ENCODE measurements around the gene CPNE4. TPM values are rescaled to one million over a fixed set of nuclear protein-coding genes. Genes with fewer than 3 reads are reported as not detected.
"Not testable (repeated sequence)": the region's sequence is repeated elsewhere in the genome, so short reads cannot be mapped to it uniquely, and the experiment has no call there.

Gene CPNE4
- polyA plus RNA-seq = under 1 TPM; 0.01 to 0.46 (median 0.34) TPM

DNA sequence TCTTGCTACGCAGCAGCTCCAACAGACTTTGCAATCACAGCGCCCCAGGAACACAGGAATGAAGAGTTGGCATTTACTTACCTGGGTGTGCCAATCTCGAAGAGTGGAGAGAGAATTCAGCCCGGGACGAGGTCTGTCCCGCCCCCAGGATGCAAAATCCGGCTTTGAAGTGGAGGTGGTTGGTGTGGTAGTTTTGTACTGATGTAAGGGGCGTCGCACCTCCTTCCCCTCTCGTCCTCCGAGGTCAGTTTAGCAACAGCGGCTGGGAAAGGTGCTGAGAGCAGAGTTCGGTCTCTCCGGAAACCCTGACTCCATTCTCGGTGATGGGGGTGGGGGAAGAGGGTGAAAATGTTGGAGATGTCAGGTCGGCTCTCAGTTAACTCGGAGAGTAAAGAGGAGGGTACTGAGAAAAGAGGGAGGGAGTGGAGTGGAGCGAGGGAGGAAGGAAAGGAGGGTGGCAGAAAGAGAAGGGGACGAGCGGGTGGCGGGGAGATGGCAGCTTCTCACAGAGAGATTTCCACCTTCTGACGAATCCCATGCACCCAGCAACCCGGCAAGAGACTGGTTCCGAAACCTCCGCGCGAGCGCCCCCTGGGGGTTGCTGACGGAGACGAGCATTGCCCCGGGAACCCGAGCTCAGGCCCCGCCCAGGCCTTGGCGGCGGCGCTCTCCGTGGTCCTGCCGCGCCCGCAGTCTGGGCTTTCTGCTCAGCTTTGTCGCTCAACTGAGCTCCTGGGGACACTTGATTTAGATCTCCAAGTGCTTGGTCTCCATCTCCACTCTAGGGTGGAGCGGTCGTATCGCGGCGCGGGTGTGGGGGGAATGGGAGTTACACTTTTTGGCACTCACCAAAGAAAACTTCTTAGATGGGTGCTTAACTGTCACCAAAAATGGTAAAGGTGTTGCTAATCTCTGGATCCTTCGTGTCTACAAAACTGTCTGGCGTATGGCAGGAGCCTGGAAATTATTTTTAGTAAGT lies at the start of gene CPNE4:
Gene CPNE4, minus strand, starts transcription at position 529 of the 979 bp plus-strand sequence.
- WGBS, 3 donors = 5 to 6% (median 5%) methylated on average over 49 of the region's 49 CpGs
- no peak within 1 kb of the TSS for H3K27ac ChIP-seq (ENCODE audit: low read depth, low read length)

- H3K27ac ChIP-seq (ENCODE audit: low read depth, low read length) = no peak overlapping the region
- WGBS, 3 donors = 62 to 73% (median 71%) methylated on average over 6 of the region's 6 CpGs
Measured at GRCh38 chr3:132083583-132084279, 48.9 kb upstream of the CPNE4 start.

DNA sequence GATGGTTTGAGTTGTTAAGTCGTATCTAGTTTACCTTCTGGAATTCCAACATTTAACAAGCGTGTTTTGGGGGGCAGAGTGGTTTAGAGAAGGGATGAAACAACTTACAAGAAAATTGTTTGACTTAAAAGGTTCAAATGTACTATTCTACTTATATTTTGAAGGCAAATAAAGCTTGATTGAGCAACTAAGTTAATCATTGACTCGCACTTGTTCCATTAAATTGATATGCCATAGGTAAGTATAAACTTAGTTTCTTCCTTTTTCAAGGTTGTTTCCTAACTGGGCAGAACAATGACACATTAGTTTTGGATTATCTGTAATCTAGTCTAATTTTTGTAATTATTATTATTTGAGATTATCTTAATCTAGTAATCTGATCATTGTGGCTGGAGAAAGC lies 48.3 kb upstream of the CPNE4 start:
- WGBS, 3 donors = 70 to 82% (median 76%) methylated on average over 3 of the region's 3 CpGs
- H3K27ac ChIP-seq (ENCODE audit: low read depth, low read length) = no peak overlapping the region

- WGBS, 3 donors = 38 to 53% (median 52%) methylated on average over 1 of the region's 1 CpG
- H3K27ac ChIP-seq (ENCODE audit: low read depth, low read length) = no peak overlapping the region
Measured at GRCh38 chr3:132079147-132079546, 44.3 kb upstream of the CPNE4 start.

DNA sequence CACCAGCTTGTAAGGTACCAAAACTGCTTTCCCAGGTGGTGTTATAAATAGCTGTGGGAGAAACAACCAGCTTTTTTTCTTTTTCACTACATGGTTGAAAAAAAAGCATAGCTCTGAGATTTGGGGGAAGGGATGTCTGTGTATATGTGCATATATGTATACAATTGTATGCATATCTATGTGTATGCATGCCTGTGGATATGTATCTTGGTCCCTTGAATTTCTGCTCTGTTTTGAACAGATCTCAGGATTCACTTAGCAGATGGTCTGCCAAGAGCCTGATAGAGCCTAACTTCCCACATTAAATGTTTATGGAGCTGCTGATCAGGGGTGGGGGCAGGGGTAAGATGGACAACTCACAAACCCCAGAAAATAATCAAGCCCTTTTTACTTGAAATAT lies 39.0 kb upstream of the CPNE4 start:
- no peak overlapping the region for H3K27ac ChIP-seq (ENCODE audit: low read depth, low read length)

- no peak overlapping the region for H3K27ac ChIP-seq (ENCODE audit: low read depth, low read length)
Measured at GRCh38 chr3:132071043-132071442, 36.2 kb upstream of the CPNE4 start.

- no peak overlapping the region for H3K27ac ChIP-seq (ENCODE audit: low read depth, low read length)
- 7 to 25% (median 17%) methylated on average over 4 of the region's 4 CpGs for WGBS, 3 donors
Measured at GRCh38 chr3:132064114-132064513, 29.3 kb upstream of the CPNE4 start.

- H3K27ac ChIP-seq (ENCODE audit: low read depth, low read length) = no peak overlapping the region
- 74 to 86% (median 85%) methylated on average over 4 of the region's 4 CpGs for WGBS, 3 donors
Measured at GRCh38 chr3:132062535-132062934, 27.7 kb upstream of the CPNE4 start.

DNA sequence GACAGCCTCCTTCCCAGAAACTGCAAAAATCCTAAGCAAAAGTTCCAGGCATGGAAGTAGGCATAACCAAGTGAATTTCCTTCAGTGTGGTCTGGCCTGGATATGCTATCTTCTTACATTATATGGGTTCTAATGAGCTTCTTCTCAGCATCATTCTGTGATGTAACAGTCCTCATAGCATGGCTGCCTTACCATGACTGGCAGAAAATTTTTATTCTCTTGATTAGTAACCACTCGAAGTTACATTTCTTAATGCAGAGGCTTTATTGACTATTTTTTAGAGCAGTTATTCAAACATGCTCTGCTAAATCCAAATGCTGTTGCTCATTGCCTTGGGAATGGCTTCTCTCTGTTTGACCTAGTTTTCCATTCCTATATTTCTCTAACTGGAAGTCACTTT lies 21.1 kb upstream of the CPNE4 start:
- H3K27ac ChIP-seq (ENCODE audit: low read depth, low read length) = no peak overlapping the region
- 81 to 88% (median 82%) methylated on average over 1 of the region's 1 CpG for WGBS, 3 donors

- WGBS, 3 donors = 61 to 80% (median 76%) methylated on average over 1 of the region's 1 CpG
Measured at GRCh38 chr3:132047209-132047608, 12.4 kb upstream of the CPNE4 start.

DNA sequence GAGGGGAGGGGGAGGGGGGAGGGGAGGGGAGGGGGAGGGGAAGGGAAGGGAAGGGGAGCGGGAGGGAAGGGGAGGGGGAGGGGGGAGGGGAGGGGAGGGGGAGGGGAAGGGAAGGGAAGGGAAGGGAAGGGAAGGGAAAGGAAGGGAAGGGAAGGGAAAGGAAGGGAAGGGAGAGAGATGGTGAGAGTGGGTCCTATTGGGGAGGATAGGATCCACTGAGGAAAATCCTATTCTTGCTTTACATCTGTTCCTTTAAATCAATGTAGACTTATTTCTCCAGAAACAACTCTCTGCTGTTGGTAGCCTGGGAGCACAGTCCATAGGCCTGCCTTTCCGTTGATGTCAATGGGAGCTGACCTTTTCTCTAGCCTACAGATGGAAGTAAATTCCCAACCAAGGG lies 10.1 kb upstream of the CPNE4 start:
- WGBS, 3 donors = 58 to 83% (median 81%) methylated on average over 1 of the region's 2 CpGs
- H3K27ac ChIP-seq (ENCODE audit: low read depth, low read length) = not testable (repeated sequence)

More at GRCh38 chr3:132047209-132047608, 12.4 kb upstream of the CPNE4 start:
- H3K27ac ChIP-seq (ENCODE audit: low read depth, low read length) = no peak overlapping the region

DNA sequence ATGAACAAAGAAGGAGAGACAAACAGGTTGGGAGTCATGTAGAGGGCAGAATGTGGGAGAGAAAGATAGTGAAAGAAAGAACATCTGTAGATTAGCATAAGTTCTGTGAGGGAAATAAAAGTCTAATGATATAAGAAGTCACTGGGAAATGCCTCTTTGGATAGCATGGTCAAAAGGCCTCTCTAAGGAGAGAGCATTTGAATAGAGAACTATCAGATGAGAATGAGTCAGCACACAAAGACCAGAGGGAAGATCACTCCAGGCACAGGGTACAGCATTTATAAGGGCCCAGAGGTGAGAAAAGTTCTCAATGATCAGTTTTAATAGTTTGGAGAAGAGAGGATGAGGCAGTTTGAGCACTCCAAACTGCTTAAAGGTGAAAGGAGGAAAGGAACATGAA lies 7.9 kb upstream of the CPNE4 start:
- H3K27ac ChIP-seq (ENCODE audit: low read depth, low read length) = no peak overlapping the region

DNA sequence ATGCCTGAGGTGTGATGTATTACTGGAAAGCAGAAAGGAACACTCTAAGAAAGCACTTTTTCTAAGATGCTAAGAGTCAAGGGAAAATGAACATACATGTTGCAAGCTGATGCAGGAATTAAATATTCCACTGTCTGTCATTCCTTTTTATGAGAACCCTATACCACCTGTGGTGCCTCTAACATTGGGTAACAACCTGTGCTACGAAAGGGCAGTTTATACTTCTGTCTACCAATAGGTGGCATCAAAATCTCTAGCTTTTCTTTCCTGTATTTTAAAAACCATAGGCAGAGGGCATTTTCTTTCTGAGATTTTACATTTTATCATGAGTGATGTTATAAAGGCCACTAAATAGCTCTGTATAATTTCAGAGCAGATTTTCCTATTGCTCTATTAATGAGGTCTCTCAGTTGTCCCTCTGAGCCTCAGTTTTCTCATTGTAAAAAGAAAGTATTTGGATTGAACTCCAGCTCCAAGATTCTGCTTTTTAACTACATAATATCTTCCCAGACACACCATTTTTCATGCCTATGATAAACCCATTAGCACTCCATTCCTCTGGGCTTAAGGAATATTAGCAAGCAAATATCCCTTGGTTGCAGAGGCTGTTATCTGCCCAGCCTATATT lies 3.5 kb upstream of the CPNE4 start:
- 0 to 6% (median 0%) methylated on average over 1 of the region's 1 CpG for WGBS, 3 donors
- no peak overlapping the region for H3K27ac ChIP-seq (ENCODE audit: low read depth, low read length)

- WGBS, 3 donors = 41 to 55% (median 52%) methylated on average over 3 of the region's 3 CpGs
- no peak overlapping the region for H3K27ac ChIP-seq (ENCODE audit: low read depth, low read length)
Measured at GRCh38 chr3:132037581-132037980, 2.8 kb upstream of the CPNE4 start.

GRCh38 chr3:132037056-132037455 lies 2.2 kb upstream of the CPNE4 start:
- WGBS, 3 donors = 51 to 54% (median 54%) methylated on average over 3 of the region's 3 CpGs
- no peak overlapping the region for H3K27ac ChIP-seq (ENCODE audit: low read depth, low read length)

- 1 to 13% (median 4%) methylated on average over 14 of the region's 14 CpGs for WGBS, 3 donors
- no peak overlapping the region for H3K27ac ChIP-seq (ENCODE audit: low read depth, low read length)
Measured at GRCh38 chr3:132034097-132034485, 723 bp downstream of the CPNE4 start.

DNA sequence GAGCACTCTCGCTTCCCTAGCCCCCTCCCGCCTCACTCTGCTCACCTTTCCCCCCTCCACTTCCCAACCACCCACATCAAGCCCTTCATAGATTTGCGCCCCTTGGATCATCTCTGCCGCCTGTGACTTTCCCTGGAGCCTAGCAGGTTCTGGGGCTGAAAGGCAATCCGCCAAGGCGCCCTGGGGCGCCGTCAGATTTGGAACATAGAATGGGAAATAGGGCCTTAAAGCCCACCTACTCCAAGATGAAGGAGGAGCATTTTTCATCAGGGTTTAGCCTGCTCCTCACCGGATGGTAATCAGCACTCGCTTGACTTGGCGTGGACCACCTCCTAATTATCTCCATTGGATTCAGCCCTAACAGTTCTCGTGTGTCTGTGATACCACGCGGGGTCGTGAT lies 1.3 kb downstream of the CPNE4 start:
- no peak overlapping the region for H3K27ac ChIP-seq (ENCODE audit: low read depth, low read length)

GRCh38 chr3:132032959-132033358 lies 1.9 kb downstream of the CPNE4 start:
- H3K27ac ChIP-seq (ENCODE audit: low read depth, low read length) = no peak overlapping the region
- WGBS, 3 donors = 75 to 82% (median 77%) methylated on average over 8 of the region's 8 CpGs

More for the DNA sequence above, 1.3 kb downstream of the CPNE4 start:
- WGBS, 3 donors = 12 to 24% (median 22%) methylated on average over 14 to 15 of the region's 15 CpGs

GRCh38 chr3:132029182-132029902 lies 5.5 kb downstream of the CPNE4 start:
- WGBS, 3 donors = 23 to 26% (median 23%) methylated on average over 15 of the region's 15 CpGs
- no peak overlapping the region for H3K27ac ChIP-seq (ENCODE audit: low read depth, low read length)

All from adipose tissue (tissue), 3 donors.